VCaP (cell line): ENCODE results near the gene GPX4.

Experiments used
- H3K27ac ChIP-seq: fragments of 450-650 bp; 2 replicates; pipeline ENCODE4 v1.5.1; 2017
- CTCF ChIP-seq: fragments of 450-650 bp; conservative IDR thresholded peaks from 2 replicates; pipeline ENCODE4 v1.5.1; 2017; ENCODE audit warnings: mild to moderate bottlenecking, moderate library complexity

Gene GPX4

DNA sequence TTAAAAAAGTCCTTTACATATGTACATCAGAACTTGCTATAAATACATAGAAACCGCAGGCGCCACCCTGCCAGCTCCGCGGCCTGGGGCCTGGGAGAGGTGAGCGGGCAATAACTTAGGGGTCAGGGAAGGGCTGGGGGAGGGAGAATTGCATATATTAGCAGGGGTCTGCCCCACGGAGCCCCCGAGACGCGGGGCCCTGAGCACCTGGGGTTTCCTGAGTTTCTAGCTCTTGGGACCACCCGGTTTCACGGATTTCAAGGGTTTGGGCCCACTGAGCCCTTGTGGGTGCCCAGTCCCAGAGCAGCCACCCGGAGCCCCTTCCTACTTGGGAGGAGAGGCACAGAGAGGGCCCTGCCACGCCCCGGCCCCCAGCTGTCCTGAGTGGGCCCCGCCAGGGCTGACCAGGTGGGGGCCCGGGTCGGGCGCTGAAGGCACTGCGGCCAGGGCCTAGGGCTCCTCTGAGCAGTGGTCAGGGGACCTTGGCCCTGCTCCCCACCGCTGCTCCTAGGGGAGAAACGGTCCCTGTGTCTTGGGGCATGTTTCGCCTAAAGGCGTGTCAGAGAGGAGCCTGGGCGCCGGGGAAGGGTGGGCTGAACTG is 4.0 kb downstream of the GPX4 start:
- TF ChIP-seq CTCF, result no peak

DNA sequence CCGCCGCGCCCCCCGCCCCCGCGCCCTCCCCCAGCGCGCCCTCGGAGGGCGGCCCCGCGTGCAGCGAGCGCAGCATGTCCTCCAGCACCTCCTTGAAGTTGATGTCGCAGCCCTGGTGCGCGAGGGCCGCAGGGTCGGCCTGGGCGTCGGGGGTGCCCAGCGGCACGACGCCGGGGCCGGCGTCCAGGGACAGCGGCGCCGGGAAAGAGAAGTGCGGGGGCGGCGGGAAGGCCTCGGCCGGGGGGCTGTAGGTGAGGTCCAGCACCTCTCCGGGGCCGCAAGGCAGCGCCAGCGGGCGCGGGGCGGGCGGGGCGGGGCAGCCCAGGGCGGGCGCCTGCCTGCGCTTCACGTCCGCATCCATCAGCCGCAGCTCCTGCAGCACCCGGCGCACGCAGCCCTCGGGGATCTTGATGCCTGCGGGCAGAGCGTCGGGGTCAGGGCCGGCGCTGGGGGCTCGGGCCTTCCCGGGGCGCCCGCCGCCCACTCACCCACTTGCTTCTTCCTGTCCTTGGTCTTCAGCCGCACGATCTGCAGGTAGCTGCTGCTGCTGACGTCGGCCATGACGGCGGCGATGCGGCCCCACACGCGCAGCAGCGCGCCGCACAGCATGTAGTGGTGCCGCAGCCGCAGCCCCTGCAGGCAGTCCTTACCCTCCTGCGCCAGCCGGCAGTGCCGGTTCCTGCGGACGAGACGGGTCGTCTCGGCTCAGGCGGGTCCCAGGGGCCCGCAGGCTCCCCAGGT is 4.7 kb downstream of the GPX4 start:
- no peak overlapping the region for H3K27ac ChIP-seq
- no peak for TF ChIP-seq CTCF

More for the DNA sequence above, 4.0 kb downstream of the GPX4 start:
- H3K27ac ChIP-seq, result 0 out of 2 replicates have a peak overlapping the region, but pooled peaks have one; percentile 27

GRCh38 chr19:1109032-1109551 is 5.3 kb downstream of the GPX4 start:
- H3K27ac ChIP-seq, result no peak overlapping the region
- TF ChIP-seq CTCF, result no peak

DNA sequence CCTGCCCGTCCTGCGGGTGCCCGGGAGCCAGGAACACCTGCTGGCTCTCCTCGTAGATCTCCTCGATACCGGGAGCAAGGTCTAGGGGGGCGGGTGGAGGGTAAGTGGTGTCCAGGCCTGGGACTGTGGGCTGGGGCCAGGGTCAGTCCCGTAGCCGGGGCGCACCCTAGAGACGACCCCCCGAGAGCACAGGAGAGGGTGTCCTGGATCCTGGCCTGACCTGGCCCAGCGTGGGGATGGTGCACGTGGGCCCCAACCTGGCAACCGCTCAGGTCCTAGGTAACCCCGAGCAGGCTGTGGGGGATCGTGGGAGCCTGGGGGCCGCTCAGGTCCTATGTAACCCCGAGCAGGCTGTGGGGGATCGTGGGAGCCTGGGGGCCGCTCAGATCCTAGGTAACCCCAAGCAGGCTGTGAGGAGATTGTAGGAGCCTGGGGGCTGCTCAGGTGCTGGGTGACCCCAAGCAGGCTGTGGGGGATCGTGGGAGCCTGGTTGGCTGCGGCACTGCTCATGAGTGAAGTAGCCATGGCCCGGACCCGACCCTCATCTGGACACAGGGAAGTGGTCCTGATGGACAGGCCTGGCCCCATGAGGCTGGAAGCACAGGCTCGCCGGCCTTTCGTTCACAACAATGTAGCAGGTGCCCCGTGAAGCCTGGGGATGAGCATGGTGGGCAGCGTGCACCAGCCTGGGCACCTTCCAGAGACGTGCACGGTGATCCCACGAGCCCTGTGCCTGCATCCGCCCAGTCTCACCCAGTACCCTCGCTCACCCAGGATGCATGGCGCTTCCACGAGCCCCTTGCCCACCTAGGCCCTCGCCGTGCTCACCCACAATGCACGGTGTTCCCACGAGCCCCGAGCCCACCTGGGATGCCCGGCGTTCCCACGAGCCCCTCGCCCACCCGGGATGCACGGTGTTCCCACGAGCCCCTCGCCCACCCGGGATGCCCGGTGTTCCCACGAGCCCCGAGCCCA is 6.2 kb downstream of the GPX4 start:
- H3K27ac ChIP-seq, result no peak overlapping the region; the same call in 1 of the 2 replicates
- TF ChIP-seq CTCF, result no peak

DNA sequence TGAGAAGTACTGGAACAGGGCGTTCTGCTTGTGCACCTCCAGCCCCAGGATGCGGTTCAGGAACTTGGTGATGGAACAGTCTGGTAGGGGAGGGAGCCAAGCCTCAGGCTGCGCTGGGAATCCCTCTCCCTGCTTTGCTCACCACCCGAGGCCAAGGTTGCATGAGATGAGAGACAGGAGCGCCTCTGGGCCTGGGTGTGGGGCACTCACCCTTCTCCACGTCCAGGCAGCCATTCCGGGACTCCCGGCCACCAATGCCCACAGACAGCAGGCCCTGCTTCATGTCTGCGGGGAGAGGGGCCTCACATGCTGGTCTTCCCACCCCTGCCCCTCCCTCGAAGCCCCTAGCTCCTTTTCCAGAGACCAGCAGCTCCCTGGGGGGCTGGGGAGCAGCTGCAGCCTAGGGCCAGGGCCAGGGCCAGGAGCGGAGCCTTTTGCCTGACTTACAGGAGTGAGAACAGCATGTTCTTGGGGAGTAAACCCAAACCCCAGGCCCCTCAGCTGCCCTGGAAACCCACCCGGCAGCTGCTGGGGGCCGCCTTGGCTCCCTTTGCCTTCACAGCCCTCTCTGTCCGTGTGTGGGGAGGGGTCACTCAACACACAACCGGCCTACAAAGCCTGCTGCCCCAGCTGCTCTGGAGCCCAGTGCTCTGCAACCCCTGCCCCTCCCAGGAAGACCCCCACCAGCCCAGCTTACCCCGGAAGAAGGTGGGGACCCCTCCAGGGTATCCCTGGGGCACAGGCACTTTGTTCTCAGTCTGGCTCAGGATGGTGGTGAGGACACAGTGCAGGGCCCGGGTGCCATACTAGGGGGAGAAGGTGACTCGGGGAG is 7.2 kb downstream of the GPX4 start:
- H3K27ac ChIP-seq, result peak overlapping the region; percentile 79
- no peak for TF ChIP-seq CTCF

- no peak for TF ChIP-seq CTCF
- H3K27ac ChIP-seq, result peak overlapping the region; percentile 79
Measured at GRCh38 chr19:1111641-1112267, 8.0 kb downstream of the GPX4 start.
